ENCODE measurements around the gene STAU1. TPM values are rescaled to one million over a fixed set of nuclear protein-coding genes. Genes with fewer than 3 reads are reported as not detected.

The STAU1 gene
- total and polyA plus RNA-seq, 2 of the 13 experiments (the other 11 are each of a cell fraction or from before 2014, with no cell fraction given), result 119 to 133 TPM

DNA sequence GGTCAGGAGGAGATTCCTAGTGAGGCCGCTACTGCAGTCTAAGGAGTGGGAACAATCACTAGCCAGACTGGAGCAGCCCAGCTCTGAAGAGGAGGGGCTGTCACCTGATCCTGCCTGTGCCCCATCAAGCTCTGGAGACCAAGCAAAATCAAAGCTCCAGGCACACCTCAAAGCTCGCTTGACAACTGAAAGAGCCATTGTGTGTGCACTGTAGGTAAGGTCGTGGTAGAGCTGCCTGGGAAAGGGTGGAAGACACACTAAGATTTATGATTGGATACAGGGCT lies 83.8 kb downstream of the STAU1 start (continued):
- no peak for TF ChIP-seq CREM (IDR thresholded peaks at IDR 0.05)
- no peak for TF ChIP-seq CREM (CRISPR knock-in tag; IDR thresholded peaks at IDR 0.05)
- no peak for TF ChIP-seq NKX3-1 (CRISPR knock-in tag; IDR thresholded peaks at IDR 0.05)
- TF ChIP-seq, protein P1, sequence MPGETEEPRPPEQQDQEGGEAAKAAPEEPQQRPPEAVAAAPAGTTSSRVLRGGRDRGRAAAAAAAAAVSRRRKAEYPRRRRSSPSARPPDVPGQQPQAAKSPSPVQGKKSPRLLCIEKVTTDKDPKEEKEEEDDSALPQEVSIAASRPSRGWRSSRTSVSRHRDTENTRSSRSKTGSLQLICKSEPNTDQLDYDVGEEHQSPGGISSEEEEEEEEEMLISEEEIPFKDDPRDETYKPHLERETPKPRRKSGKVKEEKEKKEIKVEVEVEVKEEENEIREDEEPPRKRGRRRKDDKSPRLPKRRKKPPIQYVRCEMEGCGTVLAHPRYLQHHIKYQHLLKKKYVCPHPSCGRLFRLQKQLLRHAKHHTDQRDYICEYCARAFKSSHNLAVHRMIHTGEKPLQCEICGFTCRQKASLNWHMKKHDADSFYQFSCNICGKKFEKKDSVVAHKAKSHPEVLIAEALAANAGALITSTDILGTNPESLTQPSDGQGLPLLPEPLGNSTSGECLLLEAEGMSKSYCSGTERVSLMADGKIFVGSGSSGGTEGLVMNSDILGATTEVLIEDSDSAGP (CRISPR knock-in tag; IDR thresholded peaks at IDR 0.05; ENCODE audit: borderline replicate concordance), result 0 out of 2 replicates have a peak, but pooled peaks have one; percentile 14
- peak; percentile 30; the same call in 1 of the 2 replicates for TF ChIP-seq SIX1 (CRISPR knock-in tag; IDR thresholded peaks at IDR 0.05; ENCODE audit: borderline replicate concordance)

DNA sequence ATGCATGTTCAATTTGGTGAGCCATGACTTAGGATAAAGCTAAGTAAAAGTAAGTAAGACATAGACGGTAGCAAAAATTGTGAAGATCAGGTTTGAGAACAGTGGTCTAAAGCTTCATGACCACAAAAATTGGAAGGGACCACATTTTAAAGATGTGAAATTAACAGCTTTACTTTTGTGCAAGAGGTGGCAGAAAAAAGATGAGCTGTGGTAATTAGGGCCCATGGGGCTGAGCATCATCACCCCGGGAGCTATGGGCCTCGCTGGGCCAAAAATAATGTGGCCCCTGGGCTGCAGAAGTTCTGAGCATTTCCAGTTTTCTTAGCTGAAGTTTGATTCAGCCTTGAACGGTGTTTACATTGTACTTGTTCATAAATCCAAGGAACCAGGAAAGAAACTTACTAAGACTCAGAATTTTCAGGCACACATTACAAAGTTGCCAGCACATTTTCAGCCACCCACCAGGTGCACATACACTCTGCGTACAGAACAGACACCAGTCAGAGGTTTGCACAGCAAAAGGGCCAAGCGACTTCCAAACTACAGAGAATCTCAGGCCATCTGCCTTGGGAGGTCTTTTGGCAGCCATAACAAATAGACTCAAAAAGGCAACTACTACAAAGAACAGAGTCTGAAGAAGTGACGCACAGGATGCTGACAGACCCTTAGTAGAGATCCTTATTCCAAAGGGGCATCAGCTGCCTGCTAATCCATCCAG lies 84.3 kb downstream of the STAU1 start:
- in situ Hi-C loops (cut with HindIII; ENCODE audit: extremely low pct_ligation_motif_present, low pct_unique_long_range_greater_than_20kb) (no loop called here), intact Hi-C loops (cut with micrococcal nuclease; ENCODE audit: unreplicated experiment) (no loop called here)
- Histone ChIP-seq H3K9me3 (ENCODE audit: low read length) (no peaks in the 10 kb centered on the region), H3K36me3 (replicated peaks in 1 of 2; ENCODE audit: control insufficient read depth in 1 of 2, insufficient read depth in 2 of 2, low read length in 2 of 2) (peaks cover 15 to 51% of the 10 kb centered on the region in 2 experiments), H3K9ac (ENCODE audit: insufficient read depth, low read depth, low read length) (no peak overlapping the region), H3K27ac (ENCODE audit: extremely low read length, insufficient read depth, low read length) (peak overlapping the region; percentile 1), H3K4me3 (replicated peaks in 1 of 3; ENCODE audit: insufficient read depth in 1 of 3, low read depth in 2 of 3, low read length in 3 of 3) (no peak overlapping the region), H3K4me2 (ENCODE audit: low read depth, low read length) (no peak overlapping the region), H3K4me1 (ENCODE audit: insufficient read depth, low read length) (no peaks in the 10 kb centered on the region), H2AFZ (ENCODE audit: low read length) (no peak overlapping the region), H3K27me3 (ENCODE audit: control insufficient read depth in 1 of 2, insufficient read depth in 2 of 2, low read length in 2 of 2) (no peaks in the 10 kb centered on the region), H3K79me2 (ENCODE audit: insufficient read depth, low read length) (no peaks in the 10 kb centered on the region), H4K20me1 (ENCODE audit: insufficient read depth, low read length) (no peaks in the 10 kb centered on the region)
- ATAC-seq (peak; percentile 2; the same call in 2 of the 3 replicates), DNase-seq (ENCODE audit: low spot score) (no peak), FAIRE-seq (no peak)
- ChIA-PET CTCF (ENCODE audit: low intra/inter-chr PET ratio, low total read pairs) (no interaction called here), POLR2A (interaction anchor here (1.5 kb wide), 1 partner anchor 115 kb away, joined by 6 read pairs; the partner anchor contains the start of gene DDX27)
- BruUV-seq (replicated peaks), result no TSS peak
- WGBS (ENCODE audit: low lambda C conversion rate), result 98% methylated on average over 7 of the region's 7 CpGs
- no peak for TF ChIP-seq RBAK (CRISPR knock-in tag; IDR thresholded peaks at IDR 0.05)
- TF ChIP-seq, protein P2, sequence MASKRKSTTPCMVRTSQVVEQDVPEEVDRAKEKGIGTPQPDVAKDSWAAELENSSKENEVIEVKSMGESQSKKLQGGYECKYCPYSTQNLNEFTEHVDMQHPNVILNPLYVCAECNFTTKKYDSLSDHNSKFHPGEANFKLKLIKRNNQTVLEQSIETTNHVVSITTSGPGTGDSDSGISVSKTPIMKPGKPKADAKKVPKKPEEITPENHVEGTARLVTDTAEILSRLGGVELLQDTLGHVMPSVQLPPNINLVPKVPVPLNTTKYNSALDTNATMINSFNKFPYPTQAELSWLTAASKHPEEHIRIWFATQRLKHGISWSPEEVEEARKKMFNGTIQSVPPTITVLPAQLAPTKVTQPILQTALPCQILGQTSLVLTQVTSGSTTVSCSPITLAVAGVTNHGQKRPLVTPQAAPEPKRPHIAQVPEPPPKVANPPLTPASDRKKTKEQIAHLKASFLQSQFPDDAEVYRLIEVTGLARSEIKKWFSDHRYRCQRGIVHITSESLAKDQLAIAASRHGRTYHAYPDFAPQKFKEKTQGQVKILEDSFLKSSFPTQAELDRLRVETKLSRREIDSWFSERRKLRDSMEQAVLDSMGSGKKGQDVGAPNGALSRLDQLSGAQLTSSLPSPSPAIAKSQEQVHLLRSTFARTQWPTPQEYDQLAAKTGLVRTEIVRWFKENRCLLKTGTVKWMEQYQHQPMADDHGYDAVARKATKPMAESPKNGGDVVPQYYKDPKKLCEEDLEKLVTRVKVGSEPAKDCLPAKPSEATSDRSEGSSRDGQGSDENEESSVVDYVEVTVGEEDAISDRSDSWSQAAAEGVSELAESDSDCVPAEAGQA (IDR thresholded peaks at IDR 0.05; ENCODE audit: low read depth), result no peak
- TF ChIP-seq, protein P2 (CRISPR knock-in tag; IDR thresholded peaks at IDR 0.05; ENCODE audit: borderline replicate concordance), result no peak
- TF ChIP-seq ZNF317 (CRISPR knock-in tag; IDR thresholded peaks at IDR 0.05), result no peak
- no peak for TF ChIP-seq ZNF75D (CRISPR knock-in tag; IDR thresholded peaks at IDR 0.05; ENCODE audit: borderline replicate concordance)
- TF ChIP-seq GATA4 (IDR thresholded peaks at IDR 0.05; ENCODE audit: borderline replicate concordance, low read depth), result no peak
- TF ChIP-seq, protein P1 (CRISPR knock-in tag; IDR thresholded peaks at IDR 0.05; ENCODE audit: borderline replicate concordance), result 0 out of 2 replicates have a peak, but pooled peaks have one; percentile 28
- TF ChIP-seq, protein P3, sequence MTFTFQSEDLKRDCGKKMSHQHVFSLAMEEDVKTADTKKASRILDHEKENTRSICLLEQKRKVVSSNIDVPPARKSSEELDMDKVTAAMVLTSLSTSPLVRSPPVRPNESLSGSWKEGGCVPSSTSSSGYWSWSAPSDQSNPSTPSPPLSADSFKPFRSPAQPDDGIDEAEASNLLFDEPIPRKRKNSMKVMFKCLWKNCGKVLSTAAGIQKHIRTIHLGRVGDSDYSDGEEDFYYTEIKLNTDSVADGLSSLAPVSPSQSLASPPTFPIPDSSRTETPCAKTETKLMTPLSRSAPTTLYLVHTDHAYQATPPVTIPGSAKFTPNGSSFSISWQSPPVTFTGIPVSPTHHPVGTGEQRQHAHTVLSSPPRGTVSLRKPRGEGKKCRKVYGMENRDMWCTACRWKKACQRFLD (CRISPR knock-in tag; IDR thresholded peaks at IDR 0.05; ENCODE audit: borderline replicate concordance), result no peak
